Panc1 (cell line): ENCODE measurements around the gene RAB3IP. TPM values are rescaled to one million over a fixed set of nuclear protein-coding genes. Genes with fewer than 3 reads are reported as not detected.

Source experiments
- total RNA-seq: library from RNA; stranded (reverse); gene quantifications from one replicate; pipeline ENCODE4 v1.2.1, GENCODE V29; 2021; ENCODE audit not compliant: unreplicated experiment

The RAB3IP gene
- total RNA-seq, 1 experiment from 2014 or later, result 22.9 TPM

Other genes with a start within 250 kb of the RAB3IP start
- gene CCT2, start 153.4 kb upstream of the RAB3IP start, total RNA-seq, result 270 TPM
- not detected for gene LRRC10, start 128.0 kb upstream of the RAB3IP start, total RNA-seq
- 0.67 TPM for gene BEST3, start 39.6 kb upstream of the RAB3IP start, total RNA-seq
- gene MYRFL, start 86.4 kb downstream of the RAB3IP start, total RNA-seq, result not detected